Ovary (tissue), 3 donors: ENCODE results near the gene IDH2.

Source experiments
- EP300 ChIP-seq: sonication (generic); formaldehyde crosslinking; IDR thresholded peaks from one replicate; pipeline ENCODE4 v1.6.1; 2017; ENCODE audit warnings: antibody characterized with exemption
- POLR2A ChIP-seq: fragments of 450-650 bp; IDR thresholded peaks from one replicate; pipeline ENCODE4 v1.6.1; 2017; ENCODE audit warnings: antibody characterized with exemption, mild to moderate bottlenecking, moderate library complexity
- TF ChIP-seq, protein P1 (sequence below), 3 donors: fragments of 450-650 bp in 2 of 3; fragments of 200-600 bp in 1 of 3; IDR thresholded peaks; one replicate each; pipeline versions ENCODE4 v1.5.1 to v1.8.0; 2016 to 2022; ENCODE audit warnings: antibody characterized with exemption in 3 of 3, mild to moderate bottlenecking in 1 of 3
- donor health status: DM: no; HTN: no; CAD: no.

DNA sequence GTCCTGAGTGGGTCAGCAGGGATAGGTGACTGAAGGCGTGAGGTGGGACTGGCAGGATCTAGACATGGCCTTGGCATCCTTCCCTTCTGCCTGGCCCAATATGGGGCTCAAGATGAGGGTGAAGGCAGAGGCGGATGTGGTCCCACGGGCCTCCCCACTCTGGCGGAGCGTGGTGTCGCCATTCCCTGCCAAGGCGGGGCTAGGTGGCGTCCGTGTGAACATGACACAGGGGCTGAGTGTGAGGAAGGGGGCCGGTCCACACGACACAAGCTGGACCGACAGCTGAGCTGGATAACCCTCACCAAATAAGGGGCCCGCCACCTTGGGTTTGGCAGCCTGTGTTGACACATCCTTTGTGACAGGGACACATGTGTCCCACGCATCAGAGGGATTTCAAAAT lies 58.1 kb downstream of the IDH2 start:
- TF ChIP-seq POLR2A (no peak), EP300 (no peak)
- TF ChIP-seq, protein P1, sequence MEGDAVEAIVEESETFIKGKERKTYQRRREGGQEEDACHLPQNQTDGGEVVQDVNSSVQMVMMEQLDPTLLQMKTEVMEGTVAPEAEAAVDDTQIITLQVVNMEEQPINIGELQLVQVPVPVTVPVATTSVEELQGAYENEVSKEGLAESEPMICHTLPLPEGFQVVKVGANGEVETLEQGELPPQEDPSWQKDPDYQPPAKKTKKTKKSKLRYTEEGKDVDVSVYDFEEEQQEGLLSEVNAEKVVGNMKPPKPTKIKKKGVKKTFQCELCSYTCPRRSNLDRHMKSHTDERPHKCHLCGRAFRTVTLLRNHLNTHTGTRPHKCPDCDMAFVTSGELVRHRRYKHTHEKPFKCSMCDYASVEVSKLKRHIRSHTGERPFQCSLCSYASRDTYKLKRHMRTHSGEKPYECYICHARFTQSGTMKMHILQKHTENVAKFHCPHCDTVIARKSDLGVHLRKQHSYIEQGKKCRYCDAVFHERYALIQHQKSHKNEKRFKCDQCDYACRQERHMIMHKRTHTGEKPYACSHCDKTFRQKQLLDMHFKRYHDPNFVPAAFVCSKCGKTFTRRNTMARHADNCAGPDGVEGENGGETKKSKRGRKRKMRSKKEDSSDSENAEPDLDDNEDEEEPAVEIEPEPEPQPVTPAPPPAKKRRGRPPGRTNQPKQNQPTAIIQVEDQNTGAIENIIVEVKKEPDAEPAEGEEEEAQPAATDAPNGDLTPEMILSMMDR (IDR thresholded peaks at IDR 0.05), result no peak
